ENCODE data around the gene STAP2.
A peak's percentile ranks its signal among the peaks of the same experiment; 100 is the strongest.

The STAP2 gene

GRCh38 chr19:4369109-4369887 lies 30.7 kb upstream of the STAP2 start:
- Histone ChIP-seq H3K4me1 (ENCODE audit: control insufficient read depth, insufficient read depth, low read length, poor library complexity, severe bottlenecking) (peaks cover 36% of the 10 kb centered on the region), H3K36me3 (ENCODE audit: control insufficient read depth, insufficient read depth, low read length) (peaks cover 24% of the 10 kb centered on the region), H3K27ac (ENCODE audit: low read depth, low read length, severe bottlenecking) (peak overlapping the region; percentile 23), H3K4me3 (ENCODE audit: extremely low read depth, insufficient read depth, low read length, poor library complexity, severe bottlenecking) (no peak overlapping the region), H3K9me3 (ENCODE audit: control insufficient read depth, low read length) (no peaks in the 10 kb centered on the region)
- WGBS, 2 experiments (ENCODE audit: insufficient coverage in 2 of 2): 70 to 82% methylated on average over 20 to 24 of the region's 25 CpGs

- peaks cover 34% of the 10 kb centered on the region for H3K36me3 ChIP-seq (ENCODE audit: control insufficient read depth, insufficient read depth, low read length)
- H3K27ac ChIP-seq (ENCODE audit: low read depth, low read length, severe bottlenecking): no peak overlapping the region
- no peak overlapping the region for H3K4me3 ChIP-seq (ENCODE audit: extremely low read depth, insufficient read depth, low read length, poor library complexity, severe bottlenecking)
- WGBS, 2 experiments (ENCODE audit: insufficient coverage in 2 of 2): 92 to 93% methylated on average over 15 to 19 of the region's 19 CpGs
- H3K4me1 ChIP-seq (ENCODE audit: control insufficient read depth, insufficient read depth, low read length, poor library complexity, severe bottlenecking): peaks cover 25% of the 10 kb centered on the region
- no peaks in the 10 kb centered on the region for H3K9me3 ChIP-seq (ENCODE audit: control insufficient read depth, low read length)
These were observed 29.6 kb upstream of the STAP2 start for GRCh38 chr19:4368128-4368820.

- no peaks in the 10 kb centered on the region for H3K9me3 ChIP-seq (ENCODE audit: control insufficient read depth, low read length)
- H3K4me1 ChIP-seq (ENCODE audit: control insufficient read depth, insufficient read depth, low read length, poor library complexity, severe bottlenecking): peaks cover 25% of the 10 kb centered on the region
- WGBS, 2 experiments (ENCODE audit: insufficient coverage in 2 of 2): 94 to 96% methylated on average over 13 of the region's 13 CpGs
- no peak overlapping the region for H3K27ac ChIP-seq (ENCODE audit: low read depth, low read length, severe bottlenecking)
- peaks cover 31% of the 10 kb centered on the region for H3K36me3 ChIP-seq (ENCODE audit: control insufficient read depth, insufficient read depth, low read length)
- H3K4me3 ChIP-seq (ENCODE audit: extremely low read depth, insufficient read depth, low read length, poor library complexity, severe bottlenecking): no peak overlapping the region
These were observed 29.1 kb upstream of the STAP2 start for GRCh38 chr19:4367781-4368127.

GRCh38 chr19:4367336-4367723 lies 28.7 kb upstream of the STAP2 start:
- Histone ChIP-seq H3K36me3 (ENCODE audit: control insufficient read depth, insufficient read depth, low read length) (peaks cover 31% of the 10 kb centered on the region), H3K27ac (ENCODE audit: low read depth, low read length, severe bottlenecking) (no peak overlapping the region)

GRCh38 chr19:4366666-4367335 lies 28.2 kb upstream of the STAP2 start:
- Histone ChIP-seq H3K4me1 (ENCODE audit: control insufficient read depth, insufficient read depth, low read length, poor library complexity, severe bottlenecking) (peaks cover 25% of the 10 kb centered on the region), H3K27ac (ENCODE audit: low read depth, low read length, severe bottlenecking) (no peak overlapping the region), H3K9me3 (ENCODE audit: control insufficient read depth, low read length) (no peaks in the 10 kb centered on the region), H3K36me3 (ENCODE audit: control insufficient read depth, insufficient read depth, low read length) (peaks cover 37% of the 10 kb centered on the region), H3K4me3 (ENCODE audit: extremely low read depth, insufficient read depth, low read length, poor library complexity, severe bottlenecking) (no peak overlapping the region)
- 95 to 98% methylated on average over 7 of the region's 16 CpGs for WGBS, 2 experiments (ENCODE audit: insufficient coverage in 2 of 2)

More at GRCh38 chr19:4367336-4367723, 28.7 kb upstream of the STAP2 start:
- 94 to 95% methylated on average over 9 of the region's 10 CpGs for WGBS, 2 experiments (ENCODE audit: insufficient coverage in 2 of 2)
- Histone ChIP-seq H3K4me3 (ENCODE audit: extremely low read depth, insufficient read depth, low read length, poor library complexity, severe bottlenecking) (no peak overlapping the region), H3K4me1 (ENCODE audit: control insufficient read depth, insufficient read depth, low read length, poor library complexity, severe bottlenecking) (peaks cover 25% of the 10 kb centered on the region), H3K9me3 (ENCODE audit: control insufficient read depth, low read length) (no peaks in the 10 kb centered on the region)

GRCh38 chr19:4365791-4366665 lies 27.4 kb upstream of the STAP2 start:
- 94 to 100% methylated on average over 14 to 18 of the region's 19 CpGs for WGBS, 2 experiments (ENCODE audit: insufficient coverage in 2 of 2)
- H3K9me3 ChIP-seq (ENCODE audit: control insufficient read depth, low read length): no peaks in the 10 kb centered on the region
- peaks cover 44% of the 10 kb centered on the region for H3K36me3 ChIP-seq (ENCODE audit: control insufficient read depth, insufficient read depth, low read length)
- no peak overlapping the region for H3K4me3 ChIP-seq (ENCODE audit: extremely low read depth, insufficient read depth, low read length, poor library complexity, severe bottlenecking)
- H3K4me1 ChIP-seq (ENCODE audit: control insufficient read depth, insufficient read depth, low read length, poor library complexity, severe bottlenecking): peaks cover 25% of the 10 kb centered on the region
- H3K27ac ChIP-seq (ENCODE audit: low read depth, low read length, severe bottlenecking): no peak overlapping the region

GRCh38 chr19:4365341-4365740 lies 26.7 kb upstream of the STAP2 start:
- Histone ChIP-seq H3K4me3 (ENCODE audit: extremely low read depth, insufficient read depth, low read length, poor library complexity, severe bottlenecking) (no peak overlapping the region), H3K27ac (ENCODE audit: low read depth, low read length, severe bottlenecking) (no peak overlapping the region), H3K9me3 (ENCODE audit: control insufficient read depth, low read length) (no peaks in the 10 kb centered on the region), H3K36me3 (ENCODE audit: control insufficient read depth, insufficient read depth, low read length) (peaks cover 49% of the 10 kb centered on the region), H3K4me1 (ENCODE audit: control insufficient read depth, insufficient read depth, low read length, poor library complexity, severe bottlenecking) (peaks cover 25% of the 10 kb centered on the region)
- 93 to 98% methylated on average over 10 to 16 of the region's 16 CpGs for WGBS, 2 experiments (ENCODE audit: insufficient coverage in 2 of 2)

- Histone ChIP-seq H3K27ac (ENCODE audit: low read depth, low read length, severe bottlenecking) (no peak overlapping the region), H3K36me3 (ENCODE audit: control insufficient read depth, insufficient read depth, low read length) (peaks cover 65% of the 10 kb centered on the region), H3K9me3 (ENCODE audit: control insufficient read depth, low read length) (no peaks in the 10 kb centered on the region), H3K4me3 (ENCODE audit: extremely low read depth, insufficient read depth, low read length, poor library complexity, severe bottlenecking) (no peak overlapping the region), H3K4me1 (ENCODE audit: control insufficient read depth, insufficient read depth, low read length, poor library complexity, severe bottlenecking) (peaks cover 10% of the 10 kb centered on the region)
- 96 to 97% methylated on average over 24 to 26 of the region's 26 CpGs for WGBS, 2 experiments (ENCODE audit: insufficient coverage in 2 of 2)
These were observed 25.1 kb upstream of the STAP2 start for GRCh38 chr19:4363571-4364304.

- Histone ChIP-seq H3K4me3 (ENCODE audit: extremely low read depth, insufficient read depth, low read length, poor library complexity, severe bottlenecking) (no peak overlapping the region), H3K36me3 (ENCODE audit: control insufficient read depth, insufficient read depth, low read length) (peaks cover 67% of the 10 kb centered on the region), H3K9me3 (ENCODE audit: control insufficient read depth, low read length) (no peaks in the 10 kb centered on the region), H3K4me1 (ENCODE audit: control insufficient read depth, insufficient read depth, low read length, poor library complexity, severe bottlenecking) (peaks cover 2% of the 10 kb centered on the region), H3K27ac (ENCODE audit: low read depth, low read length, severe bottlenecking) (peak overlapping the region; percentile 23)
- WGBS, 2 experiments (ENCODE audit: insufficient coverage in 2 of 2): 92% methylated on average over 17 to 20 of the region's 22 CpGs
These were observed 24.4 kb upstream of the STAP2 start for GRCh38 chr19:4362831-4363545.

Measured in mesodermal cell (in vitro differentiated cells).